HL-60 (cell line): Measurements from ENCODE around the gene C5orf24.
"Not testable (repeated sequence)": the region's sequence is repeated elsewhere in the genome, so short reads cannot be mapped to it uniquely, and the experiment has no call there.

Experiments used
- DNase-seq, 2 experiments: peaks; one replicate each; pipeline ENCODE4 v3.0.0-alpha.2; 2010 to 2020; ENCODE audit warnings: low read depth in 1 of 2, low spot score in 1 of 2
- H3K27ac ChIP-seq: fragments of 250-450 bp; sonication (Bioruptor Pico); replicated peaks from 2 replicates; pipeline ENCODE4 v1.5.1; 2020; ENCODE audit warnings: mild to moderate bottlenecking, moderate library complexity
- H3K27me3 ChIP-seq: fragments of 250-450 bp; sonication (Bioruptor Pico); 2 replicates; pipeline ENCODE4 v1.5.1; 2021; ENCODE audit warnings: mild to moderate bottlenecking, moderate library complexity; ENCODE audit not compliant: insufficient read depth, poor library complexity, severe bottlenecking
- H3K4me3 ChIP-seq: replicated peaks from 2 replicates; pipeline ENCODE4 v1.5.1; 2011; ENCODE audit warnings: mild to moderate bottlenecking, control low read depth, low read length; ENCODE audit not compliant: insufficient read depth
- CTCF ChIP-seq: IDR thresholded peaks from one replicate; pipeline ENCODE4 v1.5.1; 2011; ENCODE audit warnings: low read length, control low read depth, inconsistent platforms; ENCODE audit not compliant: insufficient read depth
- GABPA ChIP-seq: IDR thresholded peaks from 2 replicates; pipeline ENCODE4 v1.6.1; 2012; ENCODE audit warnings: low read depth
- POLR2AphosphoS5 ChIP-seq: IDR thresholded peaks from 2 replicates; pipeline ENCODE4 v1.6.1; 2012; ENCODE audit warnings: low read depth
- REST ChIP-seq: IDR thresholded peaks from 2 replicates; pipeline ENCODE4 v1.6.1; 2012; ENCODE audit warnings: low read depth; ENCODE audit not compliant: insufficient replicate concordance
- SPI1 ChIP-seq: IDR thresholded peaks from 2 replicates; pipeline ENCODE4 v1.6.1; 2012; ENCODE audit warnings: low read depth, mild to moderate bottlenecking, borderline replicate concordance

The C5orf24 gene

GRCh38 chr5:134844252-134844651, 1.5 kb upstream of the C5orf24 start:
- Histone ChIP-seq H3K27me3 (no peaks in the 10 kb centered on the region), H3K4me3 (no peak overlapping the region), H3K27ac (no peak overlapping the region)
- TF ChIP-seq CTCF, result no peak
- no peak for DNase-seq

GRCh38 chr5:134845335-134845851, 375 bp upstream of the C5orf24 start:
- Histone ChIP-seq H3K27ac (peak overlapping the region; percentile 95), H3K27me3 (no peaks in the 10 kb centered on the region), H3K4me3 (peak overlapping the region; percentile 59; the same call in 1 of the 2 replicates)
- DNase-seq, result no peak
- TF ChIP-seq REST, result no peak

GRCh38 chr5:134846641-134846960, 833 bp downstream of the C5orf24 start:
- TF ChIP-seq CTCF (no peak), GABPA (no peak), REST (no peak), SPI1 (no peak), POLR2AphosphoS5 (no peak)
- peak in 1 of 2 experiments; percentile 17 for DNase-seq

GRCh38 chr5:134849434-134849933, 3.7 kb downstream of the C5orf24 start:
- not testable (repeated sequence) for H3K4me3 ChIP-seq, DNase-seq, H3K27me3 ChIP-seq, H3K27ac ChIP-seq

More at GRCh38 chr5:134846641-134846960, 833 bp downstream of the C5orf24 start:
- H3K27me3 ChIP-seq, result no peaks in the 10 kb centered on the region
- peak overlapping the region; percentile 95 for H3K27ac ChIP-seq
- H3K4me3 ChIP-seq, result peak overlapping the region; percentile 59

GRCh38 chr5:134851307-134851923, 5.6 kb downstream of the C5orf24 start:
- peak in 1 of 2 experiments; percentile 5 for DNase-seq
- no peak overlapping the region for H3K27ac ChIP-seq
- TF ChIP-seq SPI1, result no peak
- no peaks in the 10 kb centered on the region for H3K27me3 ChIP-seq
- no peak overlapping the region for H3K4me3 ChIP-seq

GRCh38 chr5:134856465-134856864, 10.7 kb downstream of the C5orf24 start:
- H3K27me3 ChIP-seq, H3K4me3 ChIP-seq, DNase-seq, H3K27ac ChIP-seq: not testable (repeated sequence)
